HepG2 (cell line): ENCODE measurements around the gene LRRC8E. TPM values are rescaled to one million over a fixed set of nuclear protein-coding genes. Genes with fewer than 3 reads are reported as not detected.

Experiments
- CBX1 ChIP-seq: IDR thresholded peaks from one replicate; pipeline ENCODE4 v1.6.1; 2016; ENCODE audit warnings: antibody characterized with exemption, low read depth
- FOXK2 ChIP-seq: fragments of 450-650 bp; IDR thresholded peaks from 2 replicates; pipeline ENCODE4 v1.6.1; 2016
- HNRNPLL ChIP-seq: fragments of 200-400 bp; formaldehyde crosslinking; IDR thresholded peaks from 2 replicates; pipeline ENCODE4 v1.6.1; 2017; ENCODE audit warnings: mild to moderate bottlenecking, low read depth, low read length; ENCODE audit not compliant: poor library complexity, severe bottlenecking
- HOXA9 ChIP-seq: sonication (generic); formaldehyde crosslinking; IDR thresholded peaks from 2 replicates; pipeline ENCODE4 v1.8.1; 2022; ENCODE audit warnings: missing genetic modification reagents, mild to moderate bottlenecking, moderate library complexity, borderline replicate concordance
- ISX ChIP-seq: sonication (generic); formaldehyde crosslinking; conservative IDR thresholded peaks from 2 replicates; pipeline ENCODE4 v1.5.0; 2020; ENCODE audit warnings: missing genetic modification reagents
- KMT2A ChIP-seq: sonication (generic); formaldehyde crosslinking; IDR thresholded peaks from 2 replicates; pipeline ENCODE4 v1.4.0; 2020; ENCODE audit warnings: missing genetic modification reagents
- MAF1 ChIP-seq: sonication (generic); formaldehyde crosslinking; IDR thresholded peaks from 2 replicates; pipeline ENCODE4 v1.5.0; 2020; ENCODE audit warnings: missing genetic modification reagents, borderline replicate concordance
- MATR3 ChIP-seq: sonication (generic); formaldehyde crosslinking; IDR thresholded peaks from 2 replicates; pipeline ENCODE4 v1.4.0; 2020; ENCODE audit warnings: missing genetic modification reagents
- MXI1 ChIP-seq: IDR thresholded peaks from 3 replicates; pipeline ENCODE4 v1.6.1; 2012; ENCODE audit warnings: low read depth, low read length, inconsistent platforms, borderline replicate concordance
- NFKB2 ChIP-seq: sonication (generic); formaldehyde crosslinking; IDR thresholded peaks from 2 replicates; pipeline ENCODE4 v1.4.0; 2020; ENCODE audit warnings: missing genetic modification reagents, borderline replicate concordance
- ONECUT2 ChIP-seq: sonication (generic); formaldehyde crosslinking; IDR thresholded peaks from 2 replicates; pipeline ENCODE4 v1.4.0; 2020; ENCODE audit warnings: missing genetic modification reagents
- PATZ1 ChIP-seq: sonication (generic); formaldehyde crosslinking; IDR thresholded peaks from 2 replicates; pipeline ENCODE4 v1.4.0; 2020; ENCODE audit warnings: missing genetic modification reagents
- PHF8 ChIP-seq: sonication (generic); formaldehyde crosslinking; IDR thresholded peaks from 2 replicates; pipeline ENCODE4 v1.5.0; 2020; ENCODE audit warnings: missing genetic modification reagents
- POLR2AphosphoS2 ChIP-seq: IDR thresholded peaks from 2 replicates; pipeline ENCODE4 v1.6.1; 2011; ENCODE audit warnings: low read depth, low read length, improper control_type of control experiment
- RCOR2 ChIP-seq: IDR thresholded peaks from 2 replicates; pipeline ENCODE4 v1.6.1; 2016; ENCODE audit warnings: missing biosample characterization, missing genetic modification reagents
- SKI ChIP-seq: fragments of 450-650 bp; IDR thresholded peaks from one replicate; pipeline ENCODE4 v1.6.1; 2018; ENCODE audit warnings: mild to moderate bottlenecking; ENCODE audit not compliant: partially characterized antibody
- SNAPC2 ChIP-seq: sonication (generic); formaldehyde crosslinking; IDR thresholded peaks from 2 replicates; pipeline ENCODE4 v1.8.1; 2022; ENCODE audit warnings: mild to moderate bottlenecking, missing genetic modification reagents
- SOX13 ChIP-seq, 3 experiments: fragments of 450-650 bp in 1 of 3; sonication (generic) in 1 of 3; formaldehyde crosslinking in 1 of 3; IDR thresholded peaks in 2 of 3; conservative IDR thresholded peaks in 1 of 3; 2 replicates each; pipeline versions ENCODE4 v1.5.0 to v1.6.1; 2016 to 2020; ENCODE audit warnings: antibody characterized with exemption in 1 of 3, mild to moderate bottlenecking in 1 of 3, missing compliant biosample characterization in 1 of 3, missing genetic modification reagents in 1 of 3, moderate library complexity in 1 of 3
- SOX6 ChIP-seq, 2 experiments: fragments of 450-650 bp in 1 of 2; sonication (generic) in 1 of 2; formaldehyde crosslinking in 1 of 2; IDR thresholded peaks; 2 replicates each; pipeline versions ENCODE4 v1.4.0 to v1.6.1; 2017 to 2020; ENCODE audit warnings: antibody characterized with exemption in 1 of 2, mild to moderate bottlenecking in 1 of 2, missing genetic modification reagents in 1 of 2
- U2AF1 ChIP-seq: fragments of 200-400 bp; formaldehyde crosslinking; optimal IDR thresholded peaks from 2 replicates; pipeline ENCODE3; 2017; ENCODE audit warnings: mild to moderate bottlenecking, low read depth, low read length
- ZFAT ChIP-seq: sonication (generic); formaldehyde crosslinking; conservative IDR thresholded peaks from 2 replicates; pipeline ENCODE4 v1.8.1; 2023; ENCODE audit warnings: missing genetic modification reagents, inconsistent platforms
- ZFYVE20 ChIP-seq: sonication (generic); formaldehyde crosslinking; IDR thresholded peaks from 2 replicates; pipeline ENCODE4 v1.8.0; 2023; ENCODE audit warnings: low read depth, mild to moderate bottlenecking, moderate library complexity, missing genetic modification reagents, borderline replicate concordance
- ZMYM3 ChIP-seq: sonication (generic); formaldehyde crosslinking; IDR thresholded peaks from 2 replicates; pipeline ENCODE4 v1.5.1; 2020; ENCODE audit warnings: mild to moderate bottlenecking, missing genetic modification reagents
- ZNF205 ChIP-seq: IDR thresholded peaks from 2 replicates; pipeline ENCODE4 v1.6.1; 2018; ENCODE audit warnings: missing biosample characterization, missing genetic modification reagents
- ZNF44 ChIP-seq: sonication (generic); formaldehyde crosslinking; IDR thresholded peaks from 2 replicates; pipeline ENCODE4 v1.5.1; 2020; ENCODE audit warnings: mild to moderate bottlenecking, missing genetic modification reagents
- ZNF441 ChIP-seq: sonication (generic); formaldehyde crosslinking; IDR thresholded peaks from 2 replicates; pipeline ENCODE4 v1.7.0; 2021; ENCODE audit warnings: missing genetic modification reagents, borderline replicate concordance
- ZNF678 ChIP-seq: sonication (generic); formaldehyde crosslinking; IDR thresholded peaks from 2 replicates; pipeline ENCODE4 v1.4.0; 2020; ENCODE audit warnings: mild to moderate bottlenecking, missing genetic modification reagents
- ZNF780A ChIP-seq: sonication (generic); formaldehyde crosslinking; IDR thresholded peaks from 2 replicates; pipeline ENCODE4 v1.8.0; 2022; ENCODE audit warnings: mild to moderate bottlenecking, missing genetic modification reagents, moderate library complexity
- polyA plus RNA-seq, 8 experiments: library from polyadenylated mRNA; depleted of rRNA in 3 of 8; stranded (reverse) in 7 of 8; unstranded in 1 of 8; fragments of >200 nt; fragmentation: Illumina TruSeq in 4 of 8; extraction: Trizol in 4 of 8; gene quantifications; 2 replicates each; pipeline versions ENCODE4 v1.2.1 to v1.2.3, GENCODE V29; 2011 to 2016; ENCODE audit warnings: low read depth in 4 of 8, missing spikeins in 1 of 8, mixed read lengths in 1 of 8; ENCODE audit not compliant: insufficient read depth in 1 of 8
- total RNA-seq, 5 experiments: library from RNA; depleted of rRNA; stranded (reverse); fragments of >200 nt; fragmentation: Illumina TruSeq; extraction: Trizol; gene quantifications; 2 replicates each; pipeline ENCODE4 v1.2.3, GENCODE V29; 2016; ENCODE audit warnings: low read depth in 1 of 5
- TF ChIP-seq, protein P1 (sequence below): sonication (generic); formaldehyde crosslinking; IDR thresholded peaks from 2 replicates; pipeline ENCODE4 v1.4.0; 2020; ENCODE audit warnings: missing genetic modification reagents, borderline replicate concordance

The LRRC8E gene
- total and polyA plus RNA-seq, 2 of the 13 experiments (the other 11 are each of a cell fraction or from before 2014, with no cell fraction given): 8.0 to 10.3 TPM

DNA sequence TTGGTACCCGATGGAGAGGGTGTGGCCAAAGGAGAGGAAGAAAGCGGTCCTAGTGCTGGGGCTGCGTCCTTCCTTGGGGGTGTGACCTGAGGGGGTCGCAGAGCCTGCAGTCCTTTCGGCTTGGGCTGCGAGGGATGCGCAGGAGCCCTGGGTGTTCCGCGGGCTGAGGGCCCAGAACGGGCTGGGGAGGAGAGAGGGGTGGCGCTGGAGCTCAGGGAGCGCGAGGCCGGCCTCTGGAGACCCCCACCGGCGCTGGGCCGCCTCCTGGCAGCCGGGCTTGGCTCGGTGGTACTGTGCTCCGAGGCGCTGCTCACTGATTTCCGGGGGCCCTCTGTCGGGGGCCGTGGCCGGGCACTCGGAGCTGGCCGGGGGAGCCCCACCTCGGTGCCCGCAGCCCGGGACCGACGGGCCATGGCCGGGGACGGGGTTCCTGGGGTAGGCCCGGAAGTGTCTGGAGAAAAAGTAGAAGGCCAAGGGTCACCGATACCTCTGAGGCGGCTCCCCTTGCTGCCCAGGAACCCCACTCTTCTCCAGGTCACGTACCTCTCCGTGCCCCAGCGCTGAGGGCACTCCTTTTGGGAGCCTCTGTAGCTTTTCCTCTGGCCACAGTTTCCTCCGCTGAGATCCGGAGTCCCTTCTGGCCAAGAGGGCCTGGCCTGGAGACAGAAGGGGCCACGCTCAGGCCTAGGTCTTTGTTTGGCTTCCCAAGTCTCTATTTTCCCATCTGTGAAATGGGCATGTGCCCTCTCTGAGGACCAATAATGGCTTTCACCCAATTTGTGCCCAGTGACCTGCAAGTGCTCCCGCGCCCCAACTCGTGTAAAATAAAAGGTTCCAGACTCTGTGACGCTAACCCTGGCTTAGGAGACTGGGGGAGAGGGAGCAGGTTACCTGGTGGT, 15.8 kb upstream of the LRRC8E start (continued):
- TF ChIP-seq ZNF441 (CRISPR knock-in tag) (no peak), ZFAT (CRISPR knock-in tag) (no peak), RCOR2 (CRISPR knock-in tag) (peak; percentile 48; the same call in 1 of the 2 replicates), HOXA9 (CRISPR knock-in tag) (no peak), ISX (CRISPR knock-in tag) (no peak), ZNF44 (no peak), SOX6 (IDR thresholded peaks at IDR 0.05) (no peak), SOX6 (CRISPR knock-in tag; IDR thresholded peaks at IDR 0.05) (0 out of 2 replicates have a peak, but pooled peaks have one; percentile 1), ZNF205 (CRISPR knock-in tag) (no peak), FOXK2 (no peak), ZNF780A (CRISPR knock-in tag) (no peak), KMT2A (CRISPR knock-in tag) (no peak), SKI (no peak), ZMYM3 (CRISPR knock-in tag) (peak; percentile 89), ONECUT2 (CRISPR knock-in tag) (no peak), U2AF1 (no peak), POLR2AphosphoS2 (no peak), SOX13 (IDR thresholded peaks at IDR 0.05) (no peak), SOX13 (CRISPR knock-in tag; conservative IDR thresholded peaks at IDR 0.05 in 1 of 2, IDR thresholded peaks at IDR 0.05 in 1 of 2) (no peak), ZNF678 (CRISPR knock-in tag) (no peak), MATR3 (CRISPR knock-in tag) (no peak), PHF8 (CRISPR knock-in tag) (no peak), HNRNPLL (peak; percentile 14), MAF1 (CRISPR knock-in tag) (no peak), NFKB2 (CRISPR knock-in tag) (no peak), PATZ1 (CRISPR knock-in tag) (peak; percentile 17; the same call in 1 of the 2 replicates), MXI1 (no peak), ZFYVE20 (CRISPR knock-in tag) (no peak), SNAPC2 (CRISPR knock-in tag) (no peak), CBX1 (no peak)
- TF ChIP-seq, protein P1, sequence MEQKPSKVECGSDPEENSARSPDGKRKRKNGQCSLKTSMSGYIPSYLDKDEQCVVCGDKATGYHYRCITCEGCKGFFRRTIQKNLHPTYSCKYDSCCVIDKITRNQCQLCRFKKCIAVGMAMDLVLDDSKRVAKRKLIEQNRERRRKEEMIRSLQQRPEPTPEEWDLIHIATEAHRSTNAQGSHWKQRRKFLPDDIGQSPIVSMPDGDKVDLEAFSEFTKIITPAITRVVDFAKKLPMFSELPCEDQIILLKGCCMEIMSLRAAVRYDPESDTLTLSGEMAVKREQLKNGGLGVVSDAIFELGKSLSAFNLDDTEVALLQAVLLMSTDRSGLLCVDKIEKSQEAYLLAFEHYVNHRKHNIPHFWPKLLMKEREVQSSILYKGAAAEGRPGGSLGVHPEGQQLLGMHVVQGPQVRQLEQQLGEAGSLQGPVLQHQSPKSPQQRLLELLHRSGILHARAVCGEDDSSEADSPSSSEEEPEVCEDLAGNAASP (CRISPR knock-in tag): no peak
